NCI-H2227 treated with DMSO at 0.1 percent for 48 hours (cell line): Measurements from ENCODE around the gene CCDC18.
"Not testable (repeated sequence)": the region's sequence is repeated elsewhere in the genome, so short reads cannot be mapped to it uniquely, and the experiment has no call there.

Source experiments
- DNase-seq: peaks from one replicate; lab custom pipeline; 2025; lab: John Stamatoyannopoulos, UW

Gene CCDC18

GRCh38 chr1:93177991-93178390 is 2.5 kb upstream of the CCDC18 start:
- DNase-seq, result peak; percentile 5

- no peak for DNase-seq
Observed at GRCh38 chr1:93178418-93178817, 2.1 kb upstream of the CCDC18 start.

DNA sequence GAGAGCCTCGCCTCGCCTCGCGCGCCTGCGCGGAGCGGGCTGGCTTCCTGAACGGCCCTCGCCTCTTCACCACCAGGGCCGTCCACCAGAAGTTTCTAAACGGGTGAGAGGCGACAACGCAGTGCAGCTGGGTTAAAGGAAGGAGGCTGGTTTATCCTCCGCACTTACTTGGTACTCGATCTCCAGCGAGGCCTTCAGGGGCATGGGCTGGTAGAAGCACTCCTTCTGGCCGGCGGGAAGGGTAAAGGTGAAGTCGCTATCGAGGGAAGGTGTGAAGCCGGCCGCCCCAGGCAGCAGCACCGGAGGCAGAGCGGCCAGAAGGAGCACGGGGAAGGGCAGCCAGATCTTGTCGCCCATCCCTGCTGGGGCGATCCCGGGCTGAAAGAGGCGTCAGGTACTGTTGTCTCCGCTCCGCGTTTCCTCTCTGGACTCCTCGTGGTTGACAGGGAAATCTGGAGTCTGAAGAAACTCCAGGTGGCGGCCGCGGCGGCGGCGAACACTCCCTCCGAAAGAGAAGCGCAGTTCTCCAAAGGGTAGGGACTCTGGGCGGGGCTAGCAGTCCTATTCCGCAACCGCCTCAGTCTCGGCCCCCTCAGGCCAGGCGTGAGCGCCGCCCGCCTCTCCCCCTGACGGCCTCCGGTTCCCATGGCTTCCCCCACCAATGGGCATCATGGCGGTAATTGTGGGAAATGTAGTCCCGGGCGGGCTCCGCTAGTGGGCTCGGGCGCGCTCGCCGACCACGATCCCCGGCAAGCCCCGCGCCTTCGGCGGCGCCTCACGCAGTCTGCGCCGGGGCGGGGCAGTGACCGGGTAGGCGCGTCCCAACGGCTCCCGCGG is 420 bp upstream of the CCDC18 start, which contains the start of gene TMED5:
Gene TMED5, minus strand, starts transcription at position 528 of the 837 bp plus-strand sequence. Its CDS starts 171 bp downstream, at position 357.
- DNase-seq, result peak; percentile 98

DNA sequence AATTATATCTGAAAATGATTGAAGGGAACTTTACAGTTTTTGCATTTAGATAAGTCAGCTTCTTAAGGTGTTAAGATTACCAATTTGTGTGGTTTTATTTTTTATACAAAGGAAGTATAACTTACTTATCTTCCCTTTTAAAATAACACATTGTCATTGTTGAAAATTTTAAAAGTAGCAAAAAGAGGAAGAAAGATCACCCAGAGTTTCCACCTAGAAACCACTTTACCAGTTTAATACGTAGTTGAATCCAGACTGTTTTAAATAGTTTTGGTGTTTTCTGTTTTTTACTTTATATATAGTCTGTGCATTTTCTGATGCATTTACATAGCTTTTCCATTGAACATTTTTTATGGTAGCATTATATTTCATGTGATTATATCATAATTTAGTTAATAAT is 6.1 kb downstream of the CCDC18 start:
- no peak for DNase-seq

DNA sequence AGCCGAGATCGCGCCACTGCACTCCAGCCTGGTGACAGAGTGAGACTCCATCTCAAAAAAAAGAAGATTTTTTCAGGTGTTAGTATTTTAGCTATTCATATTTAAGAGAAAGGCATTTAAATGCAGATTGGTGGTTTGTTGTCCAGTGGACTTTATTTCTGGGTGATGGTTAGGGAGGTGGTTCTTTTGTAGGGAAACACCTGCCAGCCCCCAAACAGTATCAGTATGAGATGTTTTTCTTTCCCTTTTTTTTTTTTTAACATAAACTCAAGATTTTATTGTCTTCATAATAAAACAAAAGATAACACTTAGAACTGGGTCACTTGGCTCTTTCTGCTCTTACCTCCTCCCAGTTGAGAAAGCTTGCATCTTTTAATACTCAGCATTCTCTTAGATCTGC is 9.9 kb downstream of the CCDC18 start:
- no peak for DNase-seq

- DNase-seq, result no peak
Observed at GRCh38 chr1:93194231-93194990, 13.9 kb downstream of the CCDC18 start.

DNA sequence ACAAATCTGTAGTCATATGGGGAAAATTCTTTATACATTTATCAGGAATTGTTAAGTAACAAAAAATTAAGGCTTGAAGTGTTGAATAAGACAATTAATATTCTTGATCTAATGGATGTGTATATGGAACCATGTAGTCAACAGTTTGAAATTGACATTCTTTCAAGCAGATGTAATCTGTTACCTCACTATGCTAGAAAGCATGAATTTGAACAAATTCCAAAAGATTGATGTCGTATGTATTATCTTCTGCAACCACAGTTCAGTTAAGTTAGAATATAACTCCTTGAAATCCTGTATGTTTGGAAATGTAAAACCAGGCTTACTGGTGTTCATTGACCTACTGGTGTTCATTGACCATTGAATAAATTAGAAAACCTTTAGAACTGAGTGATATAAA is 16.1 kb downstream of the CCDC18 start:
- no peak for DNase-seq

DNA sequence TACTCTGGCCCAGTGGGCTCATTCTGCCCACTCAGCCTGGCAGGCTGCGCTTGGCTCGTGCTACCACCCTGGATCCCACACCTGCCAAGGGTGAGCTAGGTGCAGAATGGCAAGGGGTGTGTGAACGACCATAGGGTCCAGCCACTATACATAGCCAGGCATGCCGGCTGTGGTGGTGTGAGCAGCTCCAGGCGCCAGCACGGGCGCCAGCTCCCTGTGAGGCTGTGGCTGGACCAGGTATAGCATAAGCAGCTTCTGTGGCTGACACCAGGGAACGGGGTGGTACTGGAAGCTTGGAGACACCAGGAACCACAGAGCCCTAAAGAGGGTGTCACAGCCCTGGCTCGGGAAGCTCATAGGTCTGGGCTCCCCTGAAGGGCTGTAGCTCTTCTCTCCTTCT is 18.6 kb downstream of the CCDC18 start:
- no peak for DNase-seq

DNA sequence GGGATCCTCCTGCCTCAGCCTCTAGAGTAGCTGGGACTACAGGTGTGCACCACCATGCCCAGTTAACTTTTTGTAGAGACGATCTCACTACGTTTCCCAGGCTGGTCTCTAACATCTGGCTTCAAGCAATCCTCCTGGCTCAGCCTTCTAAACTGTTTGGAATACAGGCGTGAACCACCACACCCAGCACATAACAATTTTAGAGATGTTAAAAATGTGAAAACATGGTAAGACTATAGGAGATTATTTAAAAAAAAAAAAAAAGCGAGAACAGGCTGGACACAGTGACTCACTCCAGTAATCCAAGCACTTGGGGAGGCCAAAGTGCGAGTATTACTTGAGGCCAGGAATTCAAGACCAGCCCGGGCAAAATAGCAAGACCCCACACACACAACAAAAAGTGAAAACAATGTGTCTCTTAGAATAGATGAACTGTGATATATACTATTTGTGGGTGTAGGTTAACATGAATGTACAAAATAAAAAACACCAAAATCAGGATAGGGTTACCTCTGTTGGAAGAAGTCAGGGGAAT is 19.6 kb downstream of the CCDC18 start:
- DNase-seq, result no peak

GRCh38 chr1:93200714-93201113 is 20.2 kb downstream of the CCDC18 start:
- DNase-seq, result no peak

- DNase-seq, result no peak
Observed at GRCh38 chr1:93205892-93206566, 25.5 kb downstream of the CCDC18 start.

DNA sequence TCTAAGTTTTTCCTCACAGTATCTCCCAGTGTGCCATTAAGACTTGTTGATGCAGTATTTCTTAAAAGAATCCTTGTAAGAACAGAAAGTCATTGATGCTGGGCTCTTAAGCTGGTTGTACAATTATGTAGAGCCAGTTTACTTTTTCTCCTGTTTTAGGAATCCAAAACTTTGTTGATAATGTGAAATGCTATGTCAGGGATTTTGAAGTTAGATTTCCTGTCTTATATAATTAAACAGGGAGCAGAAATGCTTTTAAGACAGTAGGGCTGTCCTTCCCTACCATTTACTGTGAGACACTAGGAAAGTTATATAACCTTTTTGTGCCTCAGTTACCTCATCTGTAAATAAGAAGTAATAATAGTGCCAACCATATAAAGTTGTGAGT is 26.0 kb downstream of the CCDC18 start:
- no peak for DNase-seq

DNA sequence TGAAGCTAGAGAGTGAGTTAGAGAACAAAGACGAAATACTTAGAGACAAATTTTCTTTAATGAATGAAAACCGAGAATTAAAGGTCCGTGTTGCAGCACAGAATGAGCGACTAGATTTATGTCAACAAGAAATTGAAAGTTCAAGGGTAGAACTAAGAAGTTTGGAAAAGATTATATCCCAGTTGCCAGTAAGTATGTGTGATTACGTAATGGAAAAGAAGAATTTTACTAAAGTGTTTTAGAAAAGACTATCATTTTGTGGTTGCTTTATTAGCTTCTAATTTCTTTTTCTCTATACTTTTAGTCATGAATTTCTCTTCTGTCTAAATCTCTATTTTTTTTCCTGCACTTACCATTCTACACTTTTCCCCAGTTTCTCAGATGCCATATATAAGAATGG is 26.7 kb downstream of the CCDC18 start:
- no peak for DNase-seq

DNA sequence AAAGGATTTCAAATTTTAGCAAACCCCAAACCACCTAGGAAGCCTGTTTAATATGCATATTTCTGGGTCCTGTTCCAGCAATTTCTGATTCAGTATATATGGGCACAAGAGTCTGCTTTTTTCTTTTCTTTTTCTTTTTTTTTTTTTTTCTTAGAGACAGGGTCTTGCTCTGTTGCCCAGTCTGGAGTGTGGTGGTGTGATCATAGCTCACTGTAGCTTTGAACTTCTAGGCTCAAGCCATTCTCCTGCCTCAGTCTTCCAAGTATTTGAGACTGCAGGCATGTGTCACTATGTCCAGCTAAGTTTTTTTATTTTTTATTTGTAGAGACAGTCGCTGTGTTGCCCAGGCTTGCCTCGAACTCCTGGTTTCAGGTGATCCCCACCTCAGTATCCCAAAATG is 34.8 kb downstream of the CCDC18 start:
- DNase-seq, result no peak

- DNase-seq, result no peak
Observed at GRCh38 chr1:93219443-93219842, 38.9 kb downstream of the CCDC18 start.

- DNase-seq, result not testable (repeated sequence)
Observed at GRCh38 chr1:93220716-93221115, 40.2 kb downstream of the CCDC18 start.

DNA sequence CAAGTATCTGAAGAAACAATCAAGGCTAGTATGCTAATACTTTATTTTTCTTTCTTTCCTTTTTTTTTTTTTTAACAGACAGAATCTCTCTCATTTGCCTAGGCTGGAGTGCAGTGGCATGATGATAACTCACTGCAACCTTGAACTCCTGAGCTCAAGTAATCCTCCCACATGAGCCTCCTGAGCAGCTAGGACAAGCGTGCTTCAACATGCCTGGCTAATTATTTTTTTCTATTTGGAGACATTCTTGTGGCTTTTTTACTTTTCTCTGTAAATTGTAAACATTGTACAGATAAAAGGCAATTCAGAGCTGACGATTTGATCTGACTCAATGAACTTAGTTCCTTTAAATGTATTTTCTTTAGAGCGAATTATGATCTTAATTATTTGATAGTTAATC is 41.4 kb downstream of the CCDC18 start:
- DNase-seq, result no peak

DNA sequence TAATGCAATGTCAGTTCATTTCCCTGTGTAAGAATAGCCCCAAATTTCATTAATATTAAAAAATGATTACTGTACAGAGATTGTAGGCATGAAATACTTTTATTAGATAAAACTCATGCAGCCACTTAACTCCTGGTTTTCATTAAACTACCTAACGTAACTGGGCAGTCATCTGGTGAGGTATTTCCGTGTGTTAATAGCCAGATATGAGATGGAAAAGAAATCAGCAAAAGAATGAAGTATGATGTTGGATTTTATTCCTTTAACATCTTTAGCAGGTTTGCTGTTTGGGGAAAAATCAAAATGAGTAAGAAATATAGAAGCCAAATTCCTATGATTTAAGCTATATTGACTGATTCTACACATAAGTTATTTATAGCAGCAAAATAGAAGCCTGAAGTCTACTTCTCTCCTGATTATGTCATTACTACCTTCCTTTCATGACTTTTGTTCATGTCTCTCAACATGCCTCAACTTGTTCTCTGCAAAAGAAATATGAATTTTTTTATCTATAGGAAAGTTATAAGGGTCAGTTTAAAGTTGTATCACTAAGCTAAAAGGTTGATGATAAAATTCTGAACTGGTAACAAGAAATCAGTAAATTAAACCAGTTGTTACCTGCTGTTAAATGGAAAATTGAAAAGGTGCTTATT is 42.6 kb downstream of the CCDC18 start:
- no peak for DNase-seq

- no peak for DNase-seq
Observed at GRCh38 chr1:93235261-93235660, 54.7 kb downstream of the CCDC18 start.

DNA sequence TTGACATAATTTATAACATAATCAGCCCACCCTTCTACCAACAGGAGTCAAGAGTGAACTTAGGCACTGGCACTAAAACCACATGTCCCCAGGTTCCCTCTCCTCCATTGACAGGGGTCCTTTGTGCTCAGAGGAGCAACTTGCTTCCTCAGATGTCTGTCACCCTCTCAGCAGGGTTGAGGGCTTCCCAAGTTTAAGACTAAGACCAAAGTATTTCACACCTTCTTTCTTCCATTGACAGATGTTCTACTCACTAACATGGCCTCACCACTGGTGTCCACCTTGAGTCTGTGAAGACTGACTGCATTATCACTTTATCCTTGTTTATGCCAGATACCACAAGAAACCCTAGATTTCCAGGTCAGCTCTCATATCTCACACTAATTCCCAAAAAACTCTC is 56.5 kb downstream of the CCDC18 start:
- DNase-seq, result no peak

GRCh38 chr1:93238425-93238824 is 57.9 kb downstream of the CCDC18 start:
- DNase-seq, result no peak

DNA sequence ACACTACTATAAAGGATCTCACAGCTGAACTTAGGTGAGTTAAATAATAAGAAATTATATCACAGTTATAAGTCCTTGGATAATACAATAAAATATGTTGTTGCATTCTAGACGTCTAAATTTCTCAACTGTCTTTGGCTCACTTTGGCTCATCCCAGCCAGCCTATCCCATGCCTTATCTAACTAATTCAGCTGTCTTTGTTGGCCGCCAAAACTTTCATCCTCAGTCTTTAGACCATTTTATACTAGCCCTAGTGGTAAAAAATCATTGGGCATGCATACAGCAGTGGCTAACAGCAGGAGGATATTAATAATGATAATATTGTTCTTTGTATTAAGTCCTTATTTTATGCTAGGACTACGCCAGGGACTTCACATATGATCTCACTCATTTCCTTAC is 59.3 kb downstream of the CCDC18 start:
- DNase-seq, result no peak
